GM21717 (cell line): ENCODE data around the gene NCKAP5.

ENCODE experiments used
- ATAC-seq: cut with Tn5 transposase; IDR thresholded peaks from one replicate; pipeline ENCODE4 v1.9.1; 2021; ENCODE audit warnings: mild to moderate bottlenecking, moderate library complexity; ENCODE audit not compliant: unreplicated experiment

NCKAP5 gene

GRCh38 chr2:133433455-133434451 lies 134.5 kb downstream of the NCKAP5 start:
- no peak for ATAC-seq

- no peak for ATAC-seq
Observed at GRCh38 chr2:133432778-133433177, 135.5 kb downstream of the NCKAP5 start.

GRCh38 chr2:133431289-133431688 lies 137.0 kb downstream of the NCKAP5 start:
- no peak for ATAC-seq

- ATAC-seq, result no peak
Observed at GRCh38 chr2:133426791-133427190, 141.5 kb downstream of the NCKAP5 start.

- ATAC-seq, result no peak
Observed at GRCh38 chr2:133425612-133426011, 142.7 kb downstream of the NCKAP5 start.

GRCh38 chr2:133424876-133425275 lies 143.4 kb downstream of the NCKAP5 start:
- no peak for ATAC-seq

GRCh38 chr2:133422931-133423351 lies 145.3 kb downstream of the NCKAP5 start:
- ATAC-seq, result no peak

- peak; percentile 68 for ATAC-seq
Observed at GRCh38 chr2:133421516-133422324, 146.5 kb downstream of the NCKAP5 start.

- no peak for ATAC-seq
Observed at GRCh38 chr2:133420788-133421187, 147.5 kb downstream of the NCKAP5 start.

- no peak for ATAC-seq
Observed at GRCh38 chr2:133418671-133419070, 149.6 kb downstream of the NCKAP5 start.

GRCh38 chr2:133418021-133418420 lies 150.2 kb downstream of the NCKAP5 start:
- no peak for ATAC-seq

GRCh38 chr2:133417415-133417814 lies 150.8 kb downstream of the NCKAP5 start:
- no peak for ATAC-seq

GRCh38 chr2:133416736-133417135 lies 151.5 kb downstream of the NCKAP5 start:
- no peak for ATAC-seq

GRCh38 chr2:133416146-133416545 lies 152.1 kb downstream of the NCKAP5 start:
- ATAC-seq, result no peak

GRCh38 chr2:133415210-133415876 lies 152.9 kb downstream of the NCKAP5 start:
- ATAC-seq, result no peak

- ATAC-seq, result no peak
Observed at GRCh38 chr2:133414486-133415209, 153.6 kb downstream of the NCKAP5 start.

GRCh38 chr2:133413863-133414262 lies 154.4 kb downstream of the NCKAP5 start:
- ATAC-seq, result no peak

GRCh38 chr2:133412694-133413093 lies 155.6 kb downstream of the NCKAP5 start:
- no peak for ATAC-seq

GRCh38 chr2:133411857-133412256 lies 156.4 kb downstream of the NCKAP5 start:
- no peak for ATAC-seq

GRCh38 chr2:133411101-133411500 lies 157.2 kb downstream of the NCKAP5 start:
- no peak for ATAC-seq
